GM12878 (cell line): ENCODE data around the gene CACNA1I. TPM values are rescaled to one million over a fixed set of nuclear protein-coding genes. Genes with fewer than 3 reads are reported as not detected.

ENCODE experiments used
- ATAC-seq: fragments of 200-7000 bp; cut with Tn5 transposase; 3 replicates; pipeline ENCODE4 v1.9.1; 2020; ENCODE audit warnings: mild to moderate bottlenecking, moderate library complexity
- BruUV-seq: library from RNA; stranded (reverse); fragments of 400-500 nt; replicated peaks from 2 replicates; lab custom pipeline; 2021; lab: Mats Ljungman, UMichigan
- CTCF ChIA-PET: fragments of 300-600 bp; sonication (Branson Sonifier 250); formaldehyde crosslinking; extraction: SDS; loops from one replicate; lab custom pipeline; 2021; ENCODE audit warnings: inconsistent platforms; lab: Yijun Ruan, JAX
- POLR2A ChIA-PET: fragments of 350-600 bp; formaldehyde crosslinking; extraction: SDS; loops from one replicate; lab custom pipeline; 2021; ENCODE audit warnings: inconsistent platforms; lab: Charles Lee
- RAD21 ChIA-PET: fragments of 300-600 bp; sonication (Branson Sonifier 250); formaldehyde crosslinking; loops from one replicate; lab custom pipeline; 2023; ENCODE audit warnings: antibody characterized with exemption; ENCODE audit not compliant: unreplicated experiment; lab: Charles Lee
- SMC1A ChIA-PET: fragments of 300-600 bp; sonication (Branson Sonifier 250); formaldehyde crosslinking; loops from one replicate; lab custom pipeline; 2023; ENCODE audit not compliant: unreplicated experiment, uncharacterized antibody; lab: Charles Lee
- DNase-seq: peaks from one replicate; pipeline ENCODE4 v3.0.0-alpha.2; 2011; ENCODE audit warnings: low read depth, low spot score
- FAIRE-seq: peaks from 3 replicates; lab custom pipeline; 2011; peaks lifted over from hg19 to GRCh38; lab: Jason Lieb, UNC
- H2AFZ ChIP-seq: 2 replicates; pipeline ENCODE4 v1.6.0; 2011; ENCODE audit warnings: low read depth, low read length, control low read depth; ENCODE audit not compliant: control insufficient read depth
- H3K27ac ChIP-seq: 2 replicates; pipeline ENCODE4 v1.5.1; 2011; ENCODE audit warnings: control low read depth; ENCODE audit not compliant: control insufficient read depth, insufficient read depth
- H3K27me3 ChIP-seq, 2 experiments: replicated peaks in 1 of 2; 2 replicates each; pipeline versions ENCODE4 v1.6.0 to v1.6.1; 2011; ENCODE audit warnings: low read length in 1 of 2; ENCODE audit not compliant: control insufficient read depth in 2 of 2, insufficient read depth in 2 of 2
- H3K36me3 ChIP-seq, 2 experiments: 2 replicates each; pipeline ENCODE4 v1.5.1; 2011; ENCODE audit warnings: low read length in 1 of 2; ENCODE audit not compliant: control insufficient read depth in 2 of 2, insufficient read depth in 2 of 2
- H3K4me1 ChIP-seq: 2 replicates; pipeline ENCODE4 v1.6.1; 2011; ENCODE audit warnings: mild to moderate bottlenecking, low read length, moderate library complexity, mixed read lengths; ENCODE audit not compliant: control insufficient read depth, insufficient read depth
- H3K4me2 ChIP-seq: 2 replicates; pipeline ENCODE4 v1.6.0; 2011; ENCODE audit warnings: control low read depth; ENCODE audit not compliant: control insufficient read depth, insufficient read depth
- H3K4me3 ChIP-seq: fragments of 200-600 bp; sonication (generic); 2 replicates; pipeline ENCODE4 v1.5.1; 2016
- H3K79me2 ChIP-seq: 2 replicates; pipeline ENCODE4 v1.6.0; 2011; ENCODE audit warnings: low read length; ENCODE audit not compliant: control insufficient read depth, insufficient read depth
- H3K9ac ChIP-seq: 2 replicates; pipeline ENCODE4 v1.8.0; 2011; ENCODE audit warnings: low read length, control low read depth, mixed read lengths; ENCODE audit not compliant: control insufficient read depth, insufficient read depth
- H3K9me3 ChIP-seq: replicated peaks from 3 replicates; pipeline ENCODE4 v1.5.1; 2011; ENCODE audit warnings: mild to moderate bottlenecking, low read length; ENCODE audit not compliant: control insufficient read depth, insufficient read depth
- H4K20me1 ChIP-seq: 2 replicates; pipeline ENCODE4 v1.6.0; 2011; ENCODE audit not compliant: control insufficient read depth, insufficient read depth
- CBFB ChIP-seq: IDR thresholded peaks from 2 replicates; pipeline ENCODE4 v1.6.1; 2016; ENCODE audit warnings: antibody characterized with exemption, low read depth
- CBX3 ChIP-seq: fragments of 200-600 bp; sonication (generic); IDR thresholded peaks from 2 replicates; pipeline ENCODE4 v1.6.1; 2016; ENCODE audit warnings: low read depth, borderline replicate concordance
- CREB1 ChIP-seq: IDR thresholded peaks from 2 replicates; pipeline ENCODE4 v1.6.1; 2012; ENCODE audit warnings: low read depth, mild to moderate bottlenecking, inconsistent platforms
- HDGF ChIP-seq: fragments of 450-650 bp; IDR thresholded peaks from 2 replicates; pipeline ENCODE4 v1.6.1; 2016; ENCODE audit warnings: antibody characterized with exemption
- KLF5 ChIP-seq: fragments of 450-650 bp; IDR thresholded peaks from 2 replicates; pipeline ENCODE4 v1.6.1; 2014; ENCODE audit warnings: mild to moderate bottlenecking; ENCODE audit not compliant: partially characterized antibody
- POLR2AphosphoS2 ChIP-seq: IDR thresholded peaks from 2 replicates; pipeline ENCODE4 v1.6.1; 2011; ENCODE audit warnings: low read depth, mild to moderate bottlenecking, low read length, improper control_type of control experiment, moderate library complexity
- RUNX3 ChIP-seq: IDR thresholded peaks from 2 replicates; pipeline ENCODE4 v1.6.1; 2012; ENCODE audit warnings: low read length, inconsistent platforms
- SMAD5 ChIP-seq: IDR thresholded peaks from 2 replicates; pipeline ENCODE4 v1.6.1; 2016; ENCODE audit warnings: antibody characterized with exemption, low read depth
- SUPT20H ChIP-seq: IDR thresholded peaks from 2 replicates; pipeline ENCODE4 v1.6.1; 2011; ENCODE audit warnings: low read depth, mild to moderate bottlenecking, low read length, moderate library complexity, borderline replicate concordance; ENCODE audit not compliant: control insufficient read depth
- TARDBP ChIP-seq: IDR thresholded peaks from 2 replicates; pipeline ENCODE4 v1.6.1; 2016; ENCODE audit warnings: borderline replicate concordance
- ZNF217 ChIP-seq: fragments of 450-650 bp; IDR thresholded peaks from 2 replicates; pipeline ENCODE4 v1.6.1; 2017; ENCODE audit warnings: antibody characterized with exemption, mild to moderate bottlenecking
- WGBS: methylation state at CpG from one replicate; pipeline ENCODE4 v1.1.6; 2016; ENCODE audit warnings: low lambda C conversion rate; ENCODE audit not compliant: insufficient replicate concordance, insufficient coverage; ENCODE audit errors: missing lambda C conversion rate; 5-methylcytosine and 5-hydroxymethylcytosine counted together
- in situ Hi-C: fragments of 300-500 bp; cut with MboI; formaldehyde crosslinking; loops from 9 replicates; pipeline ENCODE4 v1.14.3; 2018; ENCODE audit warnings: mixed read lengths
- intact Hi-C: fragments of 100-400 bp; cut with micrococcal nuclease; formaldehyde crosslinking; loops from one replicate; pipeline ENCODE4 v1.14.2; 2022; ENCODE audit not compliant: unreplicated experiment
- polyA plus RNA-seq, 11 experiments: library from polyadenylated mRNA; depleted of rRNA in 4 of 11; unstranded in 6 of 11; stranded (reverse) in 5 of 11; fragments of >200 nt; fragmentation: Nextera tagmentation in 4 of 11; fragmentation: Illumina TruSeq in 1 of 11; extraction: Ambion mirVana in 4 of 11; extraction: Trizol in 1 of 11; gene quantifications; 1 replicate in 1 of 11; 2 replicates in 10 of 11; pipeline versions ENCODE4 v1.2.1 to v1.2.3, GENCODE V29; 2011 to 2016; ENCODE audit warnings: inconsistent platforms in 2 of 11, missing spikeins in 2 of 11, low read depth in 1 of 11
- total RNA-seq, 4 experiments: library from RNA; depleted of rRNA in 3 of 4; stranded (reverse); fragments of >200 nt in 3 of 4; fragmentation: Illumina TruSeq in 1 of 4; extraction: Trizol in 1 of 4; gene quantifications; 2 replicates each; pipeline versions ENCODE4 v1.2.1 to v1.2.3, GENCODE V29; 2013 to 2021
- TF ChIP-seq, protein P1 (sequence below): IDR thresholded peaks from 2 replicates; pipeline ENCODE4 v1.6.1; 2011; ENCODE audit warnings: mild to moderate bottlenecking, low read depth, low read length, moderate library complexity; ENCODE audit not compliant: insufficient replicate concordance

The CACNA1I gene
- total and polyA plus RNA-seq, 10 of the 15 experiments (the other 5 are each of a cell fraction or from before 2014, with no cell fraction given), result 0.01 to 0.03 TPM; not detected in 8

DNA sequence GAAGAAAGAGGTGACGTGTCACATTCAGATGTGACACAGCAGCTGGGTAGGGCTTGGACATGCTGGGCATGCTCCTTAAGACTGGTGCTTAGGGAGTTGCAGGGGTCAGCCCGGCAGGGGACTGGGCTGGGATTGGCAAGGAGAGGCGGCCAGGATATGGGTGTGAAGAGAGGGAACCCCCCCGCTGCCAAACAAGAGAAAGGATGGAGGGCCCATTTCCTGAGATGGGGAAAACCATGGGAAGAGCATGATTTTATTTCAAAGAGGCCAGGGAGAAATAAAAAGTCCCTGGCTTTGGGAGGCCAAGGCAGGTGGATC, 44.9 kb upstream of the CACNA1I start:
- Histone ChIP-seq H3K9ac (no peak overlapping the region), H3K36me3 (peaks cover 22 to 23% of the 10 kb centered on the region in 2 experiments; a peak in 3 of 4 replicates), H3K27me3 (no peaks in the 10 kb centered on the region), H2AFZ (no peak overlapping the region), H3K27ac (no peak overlapping the region), H3K79me2 (peaks cover 67% of the 10 kb centered on the region), H3K4me2 (no peak overlapping the region), H3K4me1 (peaks cover 54% of the 10 kb centered on the region), H4K20me1 (peaks cover 29% of the 10 kb centered on the region), H3K9me3 (no peaks in the 10 kb centered on the region), H3K4me3 (no peak overlapping the region)
- 50% methylated on average over 4 of the region's 4 CpGs for WGBS
- in situ Hi-C loops (no loop called here), intact Hi-C loops (no loop called here)
- SMC1A ChIA-PET, result no interaction called here
- BruUV-seq, result no TSS peak
- DNase-seq (no peak), ATAC-seq (no peak), FAIRE-seq (no peak)
- RAD21 ChIA-PET, result interaction anchor here (1.3 to 1.4 kb wide), 2 partner anchors 29 to 182 kb away, joined by 3 to 5 read pairs; no protein-coding TSS in a partner anchor
- CTCF ChIA-PET, result interaction anchor here (0.7 to 17.8 kb wide), 4 partner anchors 10 to 210 kb away, joined by 3 to 372 read pairs (median 24); partner anchors contain the start of gene MIEF1
- POLR2A ChIA-PET, result interaction anchor here (1.5 kb wide), 1 partner anchor 29 kb away, joined by 5 read pairs; no protein-coding TSS in a partner anchor
- TF ChIP-seq SMAD5, result no peak
- no peak for TF ChIP-seq CBFB
- no peak for TF ChIP-seq CBX3
- TF ChIP-seq TARDBP, result no peak
- TF ChIP-seq KLF5, result no peak
- no peak for TF ChIP-seq POLR2AphosphoS2
- no peak for TF ChIP-seq SUPT20H
- no peak for TF ChIP-seq CREB1
- no peak for TF ChIP-seq RUNX3
- TF ChIP-seq, protein P1, sequence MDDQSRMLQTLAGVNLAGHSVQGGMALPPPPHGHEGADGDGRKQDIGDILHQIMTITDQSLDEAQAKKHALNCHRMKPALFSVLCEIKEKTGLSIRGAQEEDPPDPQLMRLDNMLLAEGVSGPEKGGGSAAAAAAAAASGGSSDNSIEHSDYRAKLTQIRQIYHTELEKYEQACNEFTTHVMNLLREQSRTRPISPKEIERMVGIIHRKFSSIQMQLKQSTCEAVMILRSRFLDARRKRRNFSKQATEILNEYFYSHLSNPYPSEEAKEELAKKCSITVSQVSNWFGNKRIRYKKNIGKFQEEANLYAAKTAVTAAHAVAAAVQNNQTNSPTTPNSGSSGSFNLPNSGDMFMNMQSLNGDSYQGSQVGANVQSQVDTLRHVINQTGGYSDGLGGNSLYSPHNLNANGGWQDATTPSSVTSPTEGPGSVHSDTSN, result no peak
- TF ChIP-seq ZNF217, result no peak
- no peak for TF ChIP-seq HDGF
